Body of pancreas (tissue), 4 donors: ENCODE measurements around the gene HEXD.

ENCODE experiments used
- CTCF ChIP-seq, 7 experiments: fragments of 450-650 bp in 4 of 7; fragments of 200-600 bp in 3 of 7; sonication (generic) in 3 of 7; IDR thresholded peaks; one replicate each; pipeline ENCODE4 v1.5.1; 2016 to 2019; ENCODE audit warnings: antibody characterized with exemption in 7 of 7
- POLR2A ChIP-seq, 3 donors: fragments of 450-650 bp; IDR thresholded peaks; one replicate each; pipeline ENCODE4 v1.6.1; 2016; ENCODE audit warnings: antibody characterized with exemption in 3 of 3, mild to moderate bottlenecking in 2 of 3

GRCh38 chr17:82424863-82425159 lies 6.7 kb downstream of the HEXD start:
- TF ChIP-seq CTCF (IDR thresholded peaks at IDR 0.05) (no peak), POLR2A (IDR thresholded peaks at IDR 0.05) (no peak)
